Small intestine (tissue), 16 donors: ENCODE measurements around the gene CAB39L. TPM values are rescaled to one million over a fixed set of nuclear protein-coding genes. Genes with fewer than 3 reads are reported as not detected.

Experiments used
- DNase-seq, 2 donors: peaks; one replicate each; pipeline versions ENCODE4 v3.0.0 to v3.0.0-alpha.2; 2013
- FAIRE-seq: peaks from 2 replicates; lab custom pipeline; 2012; peaks lifted over from hg19 to GRCh38; lab: Jason Lieb, UNC
- H3K27ac ChIP-seq, 3 donors: one replicate each; pipeline ENCODE4 v1.5.1; 2013; ENCODE audit warnings: low read length in 2 of 3, mild to moderate bottlenecking in 2 of 3, control low read depth in 1 of 3, inconsistent platforms in 1 of 3, low read depth in 1 of 3, moderate library complexity in 1 of 3
- H3K27me3 ChIP-seq, 3 donors: one replicate each; pipeline ENCODE4 v1.6.1; 2013; ENCODE audit warnings: low read length in 3 of 3, inconsistent platforms in 1 of 3; ENCODE audit not compliant: control insufficient read depth in 3 of 3, insufficient read depth in 3 of 3
- H3K36me3 ChIP-seq, 3 donors: one replicate each; pipeline ENCODE4 v1.6.1; 2013; ENCODE audit warnings: low read length in 3 of 3, inconsistent platforms in 1 of 3, low read depth in 1 of 3, mild to moderate bottlenecking in 1 of 3, moderate library complexity in 1 of 3; ENCODE audit not compliant: control insufficient read depth in 3 of 3, insufficient read depth in 2 of 3
- H3K4me1 ChIP-seq, 3 donors: one replicate each; pipeline ENCODE4 v1.6.1; 2013; ENCODE audit warnings: low read length in 2 of 3, inconsistent platforms in 1 of 3, low read depth in 1 of 3, mild to moderate bottlenecking in 1 of 3, moderate library complexity in 1 of 3; ENCODE audit not compliant: control insufficient read depth in 3 of 3, insufficient read depth in 2 of 3
- H3K4me3 ChIP-seq, 3 donors: one replicate each; pipeline ENCODE4 v1.5.1; 2013; ENCODE audit warnings: low read length in 3 of 3, control low read depth in 1 of 3, inconsistent platforms in 1 of 3, low read depth in 1 of 3, mild to moderate bottlenecking in 1 of 3, moderate library complexity in 1 of 3
- H3K9me3 ChIP-seq, 2 donors: one replicate each; pipeline ENCODE4 v1.6.1; 2013; ENCODE audit warnings: low read depth in 1 of 2, low read length in 1 of 2; ENCODE audit not compliant: control insufficient read depth in 2 of 2, insufficient read depth in 1 of 2
- WGBS, 3 donors: extraction: QIAGEN DNeasy Blood & Tissue Kit; methylation state at CpG; one replicate each; pipeline ENCODE4 v1.1.7; 2013; 5-methylcytosine and 5-hydroxymethylcytosine counted together
- long read RNA-seq, 10 donors: transcript quantifications; one replicate each; lab custom pipeline, GENCODE V29; 2026
- polyA plus RNA-seq, 4 donors: library from polyadenylated mRNA; stranded (reverse) in 3 of 4; unstranded in 1 of 4; fragments of 200-250 nt in 3 of 4; fragments of 120-200 nt in 1 of 4; gene quantifications; one replicate each; pipeline versions ENCODE4 v1.2.1 to v1.2.3, GENCODE V29; 2013
- donor health status: healthy with polysubstance abuse.
- donor health status: control.
- donor health status: control.
- donor health status: Bipolar disorder and iron deficiency.
- donor health status: healthy.

The CAB39L gene
- polyA plus RNA-seq: 1 to 10 TPM; 1.6 to 5.6 (median 3.7) TPM
- long read RNA-seq, donor 1: 0 reads
- long read RNA-seq, donor 2: 0 reads
- long read RNA-seq, donor 3: 0 reads
- long read RNA-seq, donor 4: 0 reads
- long read RNA-seq, donor 5: 0 reads
- long read RNA-seq, donor 6, partial matches to known transcripts: 0 of 1 reads
- long read RNA-seq, donor 6, other reads (novel, unspliced or antisense): 0 of 1 reads
- long read RNA-seq, donor 7: 0 reads
- long read RNA-seq, donor 8: 0 reads
- long read RNA-seq, donor 9: 0 reads
- long read RNA-seq, donor 10, partial matches to known transcripts: 0 of 2 reads
- long read RNA-seq, donor 10, other reads (novel, unspliced or antisense): 0 of 2 reads

- FAIRE-seq (peak; percentile 82), DNase-seq (peak; percentile 99)
- H3K4me1 ChIP-seq: peaks cover 0 to 3% (median 3%) of the 10 kb centered on the region in 3 donors
- H3K9me3 ChIP-seq: no peaks in the 10 kb centered on the region
- peak within 1 kb of the TSS; percentile 66 to 92 (median 68) for H3K4me3 ChIP-seq
- H3K27ac ChIP-seq: peak within 1 kb of the TSS; percentile 84 to 96 (median 92)
- no peaks in the 10 kb centered on the region for H3K36me3 ChIP-seq
- WGBS, 3 donors: 0 to 1% (median 0%) methylated on average over 44 to 53 of the region's 53 CpGs
- H3K27me3 ChIP-seq: no peaks in the 10 kb centered on the region
Observed at GRCh38 chr13:49443704-49444523, at the start of gene CAB39L, which contains the start of gene SETDB2. TSS of gene CAB39L (minus strand) at chr13:49444064. CDS start at chr13:49382910, 61,154 bp downstream. TSS of gene SETDB2 (plus strand) at chr13:49444274. CDS start at chr13:49451894, 7,620 bp downstream.

- Histone ChIP-seq H3K4me3 (no peak overlapping the region), H3K36me3 (peaks cover 0 to 15% (median 6%) of the 10 kb centered on the region in 3 donors), H3K27ac (no peak overlapping the region), H3K27me3 (no peaks in the 10 kb centered on the region), H3K4me1 (no peaks in the 10 kb centered on the region), H3K9me3 (no peaks in the 10 kb centered on the region)
- 67 to 89% (median 83%) methylated on average over 2 of the region's 2 CpGs for WGBS, 3 donors
- DNase-seq: no peak
- no peak for FAIRE-seq
Observed at GRCh38 chr13:49488563-49488962, 44.7 kb upstream of the CAB39L start.

- no peak overlapping the region for H3K27ac ChIP-seq
- peaks cover 2 to 22% (median 13%) of the 10 kb centered on the region in 3 donors for H3K36me3 ChIP-seq
- no peaks in the 10 kb centered on the region for H3K27me3 ChIP-seq
- 58 to 79% (median 71%) methylated on average over 5 of the region's 5 CpGs for WGBS, 3 donors
- DNase-seq (no peak), FAIRE-seq (no peak)
- H3K4me1 ChIP-seq: no peaks in the 10 kb centered on the region
- H3K4me3 ChIP-seq: no peak overlapping the region
- H3K9me3 ChIP-seq: no peaks in the 10 kb centered on the region
Observed at GRCh38 chr13:49481788-49482187, 37.9 kb upstream of the CAB39L start.

- Histone ChIP-seq H3K4me3 (no peak overlapping the region), H3K27ac (no peak overlapping the region), H3K27me3 (no peaks in the 10 kb centered on the region), H3K4me1 (no peaks in the 10 kb centered on the region), H3K9me3 (no peaks in the 10 kb centered on the region), H3K36me3 (peaks cover 4 to 22% (median 20%) of the 10 kb centered on the region in 3 donors)
- FAIRE-seq: no peak
- WGBS, 3 donors: 95 to 96% (median 95%) methylated on average over 7 of the region's 7 CpGs
- DNase-seq: no peak
Observed at GRCh38 chr13:49476529-49476928, 32.7 kb upstream of the CAB39L start.

- Histone ChIP-seq H3K27me3 (no peaks in the 10 kb centered on the region), H3K27ac (no peak overlapping the region), H3K4me3 (no peak overlapping the region), H3K36me3 (peaks cover 2 to 24% (median 18%) of the 10 kb centered on the region in 3 donors), H3K4me1 (no peaks in the 10 kb centered on the region), H3K9me3 (no peaks in the 10 kb centered on the region)
- DNase-seq: no peak
- 55 to 68% (median 60%) methylated on average over 1 of the region's 1 CpG for WGBS, 3 donors
- no peak for FAIRE-seq
Observed at GRCh38 chr13:49472186-49472585, 28.3 kb upstream of the CAB39L start.

GRCh38 chr13:49466292-49466838 lies 22.5 kb upstream of the CAB39L start:
- peak overlapping the region in 1 of 3 donors; percentile 39 for H3K27ac ChIP-seq
- H3K36me3 ChIP-seq: peaks cover 11 to 24% (median 12%) of the 10 kb centered on the region in 3 donors
- 41 to 73% (median 58%) methylated on average over 5 of the region's 5 CpGs for WGBS, 3 donors
- H3K9me3 ChIP-seq: peaks cover 0 to 22% of the 10 kb centered on the region in 2 donors
- DNase-seq (peak; percentile 41 to 61), FAIRE-seq (peak; percentile 19)
- H3K4me3 ChIP-seq: no peak overlapping the region
- H3K4me1 ChIP-seq: no peaks in the 10 kb centered on the region
- no peaks in the 10 kb centered on the region for H3K27me3 ChIP-seq

- no peak overlapping the region for H3K4me3 ChIP-seq
- no peak for FAIRE-seq
- H3K27me3 ChIP-seq: no peaks in the 10 kb centered on the region
- DNase-seq: no peak
- no peaks in the 10 kb centered on the region for H3K4me1 ChIP-seq
- 90 to 92% (median 91%) methylated on average over 4 of the region's 4 CpGs for WGBS, 3 donors
- peaks cover 10 to 17% (median 11%) of the 10 kb centered on the region in 3 donors for H3K36me3 ChIP-seq
- H3K27ac ChIP-seq: no peak overlapping the region
- H3K9me3 ChIP-seq: peaks cover 0 to 22% of the 10 kb centered on the region in 2 donors
Observed at GRCh38 chr13:49464621-49465325, 20.9 kb upstream of the CAB39L start.
